ENCODE data around the gene PEBP1.
A peak's percentile ranks its signal among the peaks of the same experiment; 100 is the strongest.
"Not testable (repeated sequence)": the region's sequence is repeated elsewhere in the genome, so short reads cannot be mapped to it uniquely, and the experiment has no call there.

PEBP1 gene

GRCh38 chr12:118135788-118136558 is at the start of gene PEBP1:
Gene PEBP1 (plus strand): TSS chr12:118136124. CDS start chr12:118136210, 86 bp downstream.
- peak; percentile 80 for DNase-seq (ENCODE audit: low read depth)

DNA sequence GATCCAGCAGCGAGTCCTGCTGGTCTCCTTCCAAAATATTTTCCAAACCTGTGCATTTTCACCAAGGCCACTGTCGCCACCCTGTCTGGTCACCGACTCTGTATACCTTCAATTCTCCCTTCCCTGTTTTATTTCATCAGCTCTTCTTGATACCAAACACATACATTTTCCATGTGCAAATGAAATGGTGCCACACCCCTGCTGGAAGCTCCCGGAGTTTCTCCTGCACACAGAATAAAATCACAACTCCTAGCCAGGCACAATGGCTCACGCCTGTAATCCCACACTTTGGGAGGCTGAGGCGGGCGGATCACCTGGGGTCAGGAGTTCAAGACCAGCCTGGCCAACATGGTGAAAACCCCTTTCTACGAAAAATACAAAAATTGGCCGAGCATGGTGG is 46.1 kb upstream of the PEBP1 start:
- DNase-seq (ENCODE audit: low read depth), result no peak

- DNase-seq (ENCODE audit: low read depth), result no peak
Measured at GRCh38 chr12:118094039-118094438, 41.9 kb upstream of the PEBP1 start.

GRCh38 chr12:118098401-118098800 is 37.5 kb upstream of the PEBP1 start:
- no peak for DNase-seq (ENCODE audit: low read depth)

GRCh38 chr12:118098911-118099671 is 36.8 kb upstream of the PEBP1 start:
- DNase-seq (ENCODE audit: low read depth), result no peak

- no peak for DNase-seq (ENCODE audit: low read depth)
Measured at GRCh38 chr12:118101051-118101450, 34.9 kb upstream of the PEBP1 start.

- DNase-seq (ENCODE audit: low read depth), result peak; percentile 2
Measured at GRCh38 chr12:118102070-118102469, 33.9 kb upstream of the PEBP1 start.

DNA sequence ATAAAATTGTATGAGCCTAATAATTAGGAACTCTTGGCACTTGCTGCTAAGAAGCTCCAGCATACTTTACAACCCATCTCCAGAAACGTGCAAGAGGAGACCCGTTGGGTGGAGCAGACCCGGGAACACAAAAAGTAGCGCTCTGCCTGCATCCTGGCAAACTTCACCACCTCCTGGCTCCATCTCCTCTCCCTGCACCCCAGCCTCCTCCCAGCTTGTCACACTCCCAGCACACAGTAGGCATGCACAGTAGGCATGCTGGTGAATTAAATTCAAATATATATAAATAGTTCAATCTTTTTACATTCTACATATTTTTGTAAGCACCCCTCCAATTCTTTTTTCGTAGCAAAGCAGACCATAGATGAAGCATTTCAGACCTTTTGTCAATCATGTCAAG is 33.3 kb upstream of the PEBP1 start:
- no peak for DNase-seq (ENCODE audit: low read depth)

DNA sequence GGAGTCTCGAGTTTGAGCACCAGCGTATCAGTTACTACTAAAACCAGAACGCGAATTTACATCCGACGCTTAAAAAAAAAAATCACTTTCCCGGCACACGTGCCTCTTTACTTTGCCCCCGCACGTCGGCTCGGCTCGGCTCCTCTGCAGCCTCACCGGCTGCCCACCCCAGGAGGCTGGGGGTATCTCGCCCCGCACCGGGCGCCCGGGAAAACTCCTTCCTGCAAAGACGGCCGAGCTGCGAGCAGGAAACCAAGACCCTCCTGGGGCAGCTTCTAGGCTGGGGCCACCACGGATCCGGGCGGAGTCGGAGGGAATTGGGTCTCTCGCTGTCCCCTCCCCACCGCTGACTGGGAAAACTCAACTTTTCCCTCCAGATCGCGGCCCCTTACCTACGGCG is 32.7 kb upstream of the PEBP1 start:
- DNase-seq (ENCODE audit: low read depth), result no peak

- peak; percentile 37 for DNase-seq (ENCODE audit: low read depth)
Measured at GRCh38 chr12:118103601-118104382, 32.1 kb upstream of the PEBP1 start, which contains the start of gene VSIG10. Gene VSIG10 (minus strand): TSS chr12:118104011. CDS start chr12:118103671, 340 bp downstream.

DNA sequence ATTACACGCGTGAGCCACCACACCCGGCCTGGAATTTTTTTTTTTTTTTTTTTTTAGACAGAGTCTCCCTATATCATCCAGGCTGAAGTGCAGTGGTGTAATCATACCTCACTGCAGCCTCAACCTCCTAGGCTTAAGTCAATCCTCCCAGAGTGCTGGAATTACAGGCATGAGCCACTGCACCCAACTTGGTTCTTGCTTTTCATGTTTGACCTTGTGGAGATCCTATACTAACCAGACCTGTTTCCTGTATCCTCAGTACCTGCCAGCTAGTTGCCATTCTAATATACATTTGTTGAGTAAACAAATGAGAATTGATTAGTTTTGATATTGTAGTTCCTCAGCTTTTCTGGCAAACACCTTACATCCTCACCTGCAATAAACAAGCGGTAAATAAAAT is 28.9 kb upstream of the PEBP1 start:
- DNase-seq (ENCODE audit: low read depth), result peak; percentile 15

GRCh38 chr12:118107694-118108093 is 28.2 kb upstream of the PEBP1 start:
- no peak for DNase-seq (ENCODE audit: low read depth)

- no peak for DNase-seq (ENCODE audit: low read depth)
Measured at GRCh38 chr12:118109088-118109487, 26.8 kb upstream of the PEBP1 start.

DNA sequence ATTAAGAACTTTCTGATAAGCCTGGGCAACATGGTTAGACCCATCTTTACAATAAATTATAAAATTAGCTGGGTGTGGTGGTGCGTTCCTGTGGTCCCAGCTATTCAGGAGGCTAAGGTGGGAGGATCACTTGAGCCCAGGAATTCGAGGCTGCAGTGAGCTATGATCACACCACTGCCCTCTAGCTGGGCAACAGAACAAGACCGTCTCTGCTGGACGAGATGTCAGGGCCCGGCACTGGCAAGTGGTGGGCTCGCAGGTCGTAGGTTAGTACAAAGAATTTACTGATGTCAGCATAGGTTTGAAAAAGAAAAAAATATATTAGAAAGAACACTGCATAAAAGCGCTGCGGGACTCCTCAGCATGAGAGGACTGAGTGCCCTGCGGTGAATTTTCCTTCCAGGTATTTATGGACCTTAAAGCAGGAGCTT is 16.5 kb upstream of the PEBP1 start:
- DNase-seq (ENCODE audit: low read depth), result no peak

DNA sequence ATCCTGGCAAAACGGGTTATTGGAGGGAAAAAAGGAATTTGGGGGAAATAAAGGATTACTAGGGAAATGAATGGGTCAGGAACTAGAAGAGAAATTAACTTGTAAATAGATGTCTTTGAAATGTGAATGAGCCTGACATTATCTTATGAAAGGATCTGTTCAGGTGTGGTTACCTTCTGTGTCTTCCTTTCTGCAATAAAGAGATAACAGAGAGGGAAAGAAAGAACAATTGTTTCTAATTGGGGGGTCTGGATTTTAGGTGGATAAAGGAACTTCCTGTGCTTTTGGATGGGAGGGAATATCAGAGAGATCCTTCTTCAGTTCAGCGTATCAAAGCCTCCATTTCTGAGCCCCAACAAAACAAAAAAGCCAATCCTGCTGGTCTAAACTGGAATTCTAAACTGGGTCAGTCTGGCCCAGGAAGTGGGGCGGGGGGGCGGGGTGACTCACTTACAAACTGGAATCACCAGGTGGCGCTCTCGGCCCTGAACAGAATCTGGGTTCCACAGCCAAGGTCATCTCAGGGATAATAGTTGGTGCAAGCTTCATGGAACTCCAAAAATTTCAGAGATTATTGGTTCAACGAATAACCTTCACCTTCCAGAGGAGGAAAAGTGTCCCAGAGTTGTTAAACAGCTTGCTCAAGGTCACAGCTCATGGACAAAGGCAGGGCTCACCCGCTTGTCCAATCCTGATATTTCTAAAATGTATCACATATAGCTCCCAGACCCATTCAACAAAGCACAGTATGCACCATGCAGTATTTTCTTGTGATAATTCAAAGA is 15.2 kb upstream of the PEBP1 start:
- DNase-seq (ENCODE audit: low read depth), result peak; percentile 60

- DNase-seq (ENCODE audit: low read depth), result no peak
Measured at GRCh38 chr12:118122264-118122663, 13.7 kb upstream of the PEBP1 start.

GRCh38 chr12:118124333-118124874 is 11.5 kb upstream of the PEBP1 start:
- DNase-seq (ENCODE audit: low read depth), result no peak

- DNase-seq (ENCODE audit: low read depth), result no peak
Measured at GRCh38 chr12:118125743-118126118, 10.2 kb upstream of the PEBP1 start.

DNA sequence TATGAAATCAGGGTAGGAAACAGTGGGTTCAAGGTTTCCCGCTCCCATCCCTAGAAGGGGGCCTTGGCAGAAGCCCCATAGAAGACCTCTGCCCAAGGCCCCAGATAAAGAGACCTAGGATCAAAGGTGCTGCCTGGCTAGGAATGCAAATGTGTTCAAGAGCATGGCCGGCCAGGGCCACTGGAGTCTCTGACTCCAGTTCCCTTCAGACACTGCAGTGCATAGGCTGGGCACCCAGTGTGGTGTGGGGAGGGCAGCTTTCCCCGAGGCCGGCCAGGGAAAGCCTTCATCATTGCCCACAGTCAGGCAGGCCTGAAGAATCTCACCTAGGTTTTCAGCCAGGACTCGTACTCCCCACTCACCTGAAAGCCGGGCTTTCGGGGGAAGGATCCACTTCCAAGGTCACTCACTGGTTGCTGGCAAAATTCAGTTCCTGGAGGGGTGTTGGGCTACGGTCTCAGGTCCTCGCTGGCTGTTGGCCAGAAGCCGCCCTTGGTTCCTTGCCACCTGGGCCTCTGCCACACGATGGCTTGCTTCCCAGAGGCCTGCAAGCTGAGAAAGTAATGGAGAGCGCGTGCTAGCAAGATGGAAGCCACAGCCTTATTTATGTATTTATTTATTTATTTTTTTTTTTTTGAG is 9.7 kb upstream of the PEBP1 start:
- DNase-seq (ENCODE audit: low read depth), result no peak

DNA sequence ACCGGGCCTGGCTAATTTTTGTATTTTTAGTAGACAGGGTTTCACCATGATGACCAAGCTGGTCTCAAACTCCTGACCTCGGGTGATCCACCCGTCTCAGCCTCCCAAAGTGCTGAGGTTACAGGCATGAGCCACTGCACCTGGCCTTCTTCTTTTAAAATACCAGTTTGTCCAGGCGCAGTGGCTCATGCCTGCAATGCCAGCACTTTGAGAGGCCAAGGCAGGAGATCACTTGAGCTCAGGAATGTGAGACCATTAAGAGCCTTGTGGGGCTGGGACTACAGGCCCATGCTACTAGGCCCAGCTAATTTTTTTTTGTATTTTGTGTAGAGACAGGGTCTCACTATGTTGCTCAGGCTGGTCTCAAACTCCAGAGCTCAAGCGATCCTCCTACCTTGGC is 8.1 kb upstream of the PEBP1 start:
- DNase-seq (ENCODE audit: low read depth), result no peak

DNA sequence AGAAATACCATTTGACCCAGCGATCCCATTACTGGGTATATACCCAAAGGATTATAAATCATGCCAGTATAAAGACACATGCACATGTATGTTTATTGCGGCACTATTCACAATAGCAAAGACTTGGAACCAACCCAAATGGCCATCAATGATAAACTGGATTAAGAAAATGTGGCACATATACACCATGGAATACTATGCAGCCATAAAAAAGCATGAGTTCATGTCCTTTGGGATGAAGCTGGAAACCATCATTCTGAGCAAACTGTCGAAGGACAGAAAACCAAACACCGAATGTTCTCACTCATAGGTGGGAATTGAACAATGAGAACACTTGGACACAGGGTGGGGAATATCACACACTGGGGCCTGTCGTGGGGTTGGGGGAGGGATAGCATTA is 6.5 kb upstream of the PEBP1 start:
- DNase-seq (ENCODE audit: low read depth), result not testable (repeated sequence)
